Measurements from ENCODE around the gene SRR. TPM values are rescaled to one million over a fixed set of nuclear protein-coding genes. Genes with fewer than 3 reads are reported as not detected.
"Not testable (repeated sequence)": the region's sequence is repeated elsewhere in the genome, so short reads cannot be mapped to it uniquely, and the experiment has no call there.

SRR gene
- polyA plus RNA-seq, 3 donors, result 15.7 to 27.0 (median 22.2) TPM

- no peak for DNase-seq
Observed at GRCh38 chr17:2279707-2280106, 24.0 kb upstream of the SRR start.

- DNase-seq, result peak; percentile 80
Observed at GRCh38 chr17:2282297-2282873, 21.4 kb upstream of the SRR start.

- DNase-seq, result no peak
Observed at GRCh38 chr17:2283302-2283701, 20.4 kb upstream of the SRR start.

- DNase-seq, result no peak
Observed at GRCh38 chr17:2289878-2290478, 13.8 kb upstream of the SRR start.

- DNase-seq, result no peak
Observed at GRCh38 chr17:2292100-2292499, 11.7 kb upstream of the SRR start.

- DNase-seq, result no peak
Observed at GRCh38 chr17:2295575-2295974, 8.2 kb upstream of the SRR start.

- DNase-seq, result no peak
Observed at GRCh38 chr17:2297023-2297422, 6.7 kb upstream of the SRR start.

- DNase-seq, result no peak
Observed at GRCh38 chr17:2299136-2299535, 4.6 kb upstream of the SRR start.

GRCh38 chr17:2299756-2300155 lies 4.0 kb upstream of the SRR start:
- DNase-seq, result no peak

- no peak for DNase-seq
Observed at GRCh38 chr17:2302778-2303203, 959 bp upstream of the SRR start.

GRCh38 chr17:2304931-2305330 lies 1.2 kb downstream of the SRR start:
- DNase-seq, result no peak

GRCh38 chr17:2309338-2310154 lies 5.8 kb downstream of the SRR start:
- DNase-seq, result peak; percentile 20

- no peak for DNase-seq
Observed at GRCh38 chr17:2312736-2313135, 9.0 kb downstream of the SRR start.

- not testable (repeated sequence) for DNase-seq
Observed at GRCh38 chr17:2316916-2317205, 13.1 kb downstream of the SRR start.

GRCh38 chr17:2317796-2318195 lies 14.0 kb downstream of the SRR start:
- no peak for DNase-seq

- no peak for DNase-seq
Observed at GRCh38 chr17:2319051-2319450, 15.3 kb downstream of the SRR start.

- no peak for DNase-seq
Observed at GRCh38 chr17:2321399-2321798, 17.6 kb downstream of the SRR start.

GRCh38 chr17:2323629-2324314 lies 20.0 kb downstream of the SRR start:
- no peak for DNase-seq

- DNase-seq, result no peak
Observed at GRCh38 chr17:2331303-2331702, 27.6 kb downstream of the SRR start.

- no peak for DNase-seq
Observed at GRCh38 chr17:2335726-2336214, 32.0 kb downstream of the SRR start.

- DNase-seq, result peak; percentile 92
Observed at GRCh38 chr17:2336215-2336851, 32.6 kb downstream of the SRR start, which contains the start of gene TSR1. TSS of gene TSR1 (minus strand) at chr17:2336457. CDS start at chr17:2336427, 30 bp downstream.

Measured in renal pelvis (tissue), 4 donors.